ENCODE data around the gene FLVCR2.

Gene FLVCR2, protein sequence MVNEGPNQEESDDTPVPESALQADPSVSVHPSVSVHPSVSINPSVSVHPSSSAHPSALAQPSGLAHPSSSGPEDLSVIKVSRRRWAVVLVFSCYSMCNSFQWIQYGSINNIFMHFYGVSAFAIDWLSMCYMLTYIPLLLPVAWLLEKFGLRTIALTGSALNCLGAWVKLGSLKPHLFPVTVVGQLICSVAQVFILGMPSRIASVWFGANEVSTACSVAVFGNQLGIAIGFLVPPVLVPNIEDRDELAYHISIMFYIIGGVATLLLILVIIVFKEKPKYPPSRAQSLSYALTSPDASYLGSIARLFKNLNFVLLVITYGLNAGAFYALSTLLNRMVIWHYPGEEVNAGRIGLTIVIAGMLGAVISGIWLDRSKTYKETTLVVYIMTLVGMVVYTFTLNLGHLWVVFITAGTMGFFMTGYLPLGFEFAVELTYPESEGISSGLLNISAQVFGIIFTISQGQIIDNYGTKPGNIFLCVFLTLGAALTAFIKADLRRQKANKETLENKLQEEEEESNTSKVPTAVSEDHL

DNA sequence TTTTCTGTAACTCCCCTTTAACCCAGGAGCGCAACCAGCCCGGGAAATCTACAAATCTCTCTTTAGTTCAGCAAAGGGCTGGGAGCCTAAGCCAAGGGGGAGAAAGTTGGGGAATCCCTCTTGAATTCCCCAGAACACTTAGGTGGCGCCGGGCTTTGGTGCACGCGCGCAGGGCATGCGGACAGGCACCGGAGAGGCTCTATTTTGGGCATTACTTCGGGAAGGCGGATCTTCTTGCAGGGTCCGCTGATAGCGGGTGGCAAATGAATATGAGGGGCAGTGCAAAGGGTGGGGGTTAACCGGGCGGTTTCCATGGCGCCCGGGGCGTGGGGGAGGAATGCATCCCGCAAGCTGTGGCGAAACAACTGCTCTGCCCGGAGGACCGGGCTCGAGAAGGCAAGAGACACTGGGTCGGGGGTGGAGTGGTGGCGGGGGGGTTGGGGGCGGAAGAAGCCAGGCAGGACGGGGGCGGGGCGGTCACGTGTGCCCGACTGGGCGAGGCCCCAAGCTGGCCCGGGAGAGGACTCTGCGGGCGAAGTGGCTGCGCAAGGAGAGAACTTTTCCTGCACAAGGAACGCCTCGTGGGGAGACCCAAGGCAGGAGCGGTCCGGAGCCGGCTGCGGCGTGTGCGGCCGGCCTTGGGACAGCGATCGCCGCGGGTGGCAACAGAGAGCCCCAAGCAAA is at the start of gene FLVCR2:
Gene FLVCR2 (plus strand): TSS at position 519 of the 684 bp plus-strand sequence. CDS start 353 bp downstream, outside the sequence.
- DNase-seq, result peak; percentile 94 to 97 (median 97)

GRCh38 chr14:75531256-75531655 is 47.2 kb upstream of the FLVCR2 start:
- DNase-seq, result no peak

- no peak for DNase-seq
Observed at GRCh38 chr14:75531660-75532317, 46.6 kb upstream of the FLVCR2 start.

- DNase-seq, result peak in 1 of 3 donors; percentile 40
Observed at GRCh38 chr14:75533791-75534555, 44.4 kb upstream of the FLVCR2 start.

- no peak for DNase-seq
Observed at GRCh38 chr14:75535164-75535898, 43.1 kb upstream of the FLVCR2 start.

- no peak for DNase-seq
Observed at GRCh38 chr14:75537071-75537470, 41.3 kb upstream of the FLVCR2 start.

GRCh38 chr14:75539162-75539560 is 39.3 kb upstream of the FLVCR2 start:
- no peak for DNase-seq

DNA sequence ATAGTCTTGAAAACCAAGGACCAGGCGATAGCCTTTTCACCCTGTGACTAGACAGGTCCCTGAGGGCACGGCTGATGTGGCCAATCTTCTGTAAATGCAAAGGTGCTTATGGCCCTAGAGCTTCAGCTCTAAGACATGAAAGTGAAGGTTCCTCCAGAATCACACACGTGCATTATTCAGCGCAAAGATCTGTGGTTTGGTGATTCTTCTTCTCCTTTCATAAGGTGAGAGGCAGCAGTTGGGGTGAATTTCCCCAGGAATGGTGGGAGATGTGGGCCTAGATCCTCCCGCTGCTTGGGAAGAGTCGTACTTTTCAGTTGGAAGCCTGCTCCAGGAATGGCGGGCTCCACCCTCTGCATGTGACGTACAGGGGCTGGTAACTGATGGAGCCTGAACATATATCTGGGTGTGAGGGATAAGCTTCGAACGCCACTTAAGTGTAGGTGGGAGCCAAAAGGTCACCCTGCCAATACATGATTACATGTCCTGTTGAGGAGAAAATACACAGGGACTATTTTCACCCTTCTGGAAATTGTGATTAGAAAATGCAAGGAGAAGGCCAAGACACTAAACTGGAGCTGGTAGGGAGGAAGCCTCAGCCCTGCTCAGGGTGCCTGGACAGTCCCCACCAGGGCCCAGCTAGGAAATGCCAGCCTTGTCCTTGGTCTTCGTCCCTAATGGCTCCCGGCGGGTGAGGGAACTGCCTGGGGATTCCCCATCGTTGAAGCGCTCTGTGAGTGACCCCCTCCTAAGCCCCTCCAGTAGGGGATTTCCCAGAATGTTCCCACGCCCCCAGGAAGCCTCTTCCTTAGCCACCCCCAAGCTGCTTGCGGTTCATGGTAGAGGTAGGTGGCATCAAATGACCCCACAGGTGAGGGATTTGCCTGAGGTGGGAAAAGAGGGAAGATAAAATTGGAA is 38.6 kb upstream of the FLVCR2 start:
- DNase-seq, result peak; percentile 67 to 92 (median 90)

DNA sequence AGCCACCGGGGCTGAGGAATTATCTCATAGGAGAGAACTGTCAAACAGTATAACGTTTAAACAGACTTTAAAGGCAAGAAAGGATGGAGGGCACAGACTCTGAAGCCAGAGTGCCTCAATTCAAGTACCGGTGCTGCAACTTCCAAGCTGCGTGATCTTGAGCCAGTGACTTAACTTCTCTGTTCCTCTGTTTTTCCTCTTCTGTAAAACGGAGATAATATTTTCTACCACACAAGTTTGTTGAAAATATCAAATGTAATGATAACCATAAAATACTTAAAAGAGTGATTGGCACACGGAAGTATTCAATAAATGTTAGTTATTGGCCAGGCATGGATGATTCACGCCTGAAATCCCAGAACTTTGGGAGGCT is 38.0 kb upstream of the FLVCR2 start:
- no peak for DNase-seq

GRCh38 chr14:75542588-75543091 is 35.8 kb upstream of the FLVCR2 start:
- peak; percentile 96 to 99 (median 96) for DNase-seq

GRCh38 chr14:75543253-75543652 is 35.2 kb upstream of the FLVCR2 start:
- DNase-seq, result no peak

DNA sequence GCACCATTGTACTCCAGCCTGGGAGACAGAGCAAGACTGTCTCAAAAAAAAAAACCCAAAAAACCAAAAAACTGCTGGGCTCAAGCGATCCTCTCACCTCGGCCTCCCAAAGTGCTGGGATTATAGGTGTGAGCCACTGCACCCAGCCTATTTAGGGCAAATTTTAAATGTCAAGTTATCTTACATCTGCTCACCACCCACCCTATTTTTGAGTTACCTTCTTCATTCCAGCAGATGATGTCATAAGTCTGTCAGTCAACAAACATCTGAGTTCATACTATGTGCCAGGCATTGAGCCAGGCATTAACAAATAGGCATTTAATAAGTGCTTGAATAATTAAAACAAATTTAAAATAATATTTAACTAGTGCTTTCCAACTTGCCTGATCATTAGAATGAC is 34.6 kb upstream of the FLVCR2 start:
- DNase-seq, result peak in 1 of 3 donors; percentile 51

- no peak for DNase-seq
Observed at GRCh38 chr14:75545907-75546306, 32.5 kb upstream of the FLVCR2 start.

DNA sequence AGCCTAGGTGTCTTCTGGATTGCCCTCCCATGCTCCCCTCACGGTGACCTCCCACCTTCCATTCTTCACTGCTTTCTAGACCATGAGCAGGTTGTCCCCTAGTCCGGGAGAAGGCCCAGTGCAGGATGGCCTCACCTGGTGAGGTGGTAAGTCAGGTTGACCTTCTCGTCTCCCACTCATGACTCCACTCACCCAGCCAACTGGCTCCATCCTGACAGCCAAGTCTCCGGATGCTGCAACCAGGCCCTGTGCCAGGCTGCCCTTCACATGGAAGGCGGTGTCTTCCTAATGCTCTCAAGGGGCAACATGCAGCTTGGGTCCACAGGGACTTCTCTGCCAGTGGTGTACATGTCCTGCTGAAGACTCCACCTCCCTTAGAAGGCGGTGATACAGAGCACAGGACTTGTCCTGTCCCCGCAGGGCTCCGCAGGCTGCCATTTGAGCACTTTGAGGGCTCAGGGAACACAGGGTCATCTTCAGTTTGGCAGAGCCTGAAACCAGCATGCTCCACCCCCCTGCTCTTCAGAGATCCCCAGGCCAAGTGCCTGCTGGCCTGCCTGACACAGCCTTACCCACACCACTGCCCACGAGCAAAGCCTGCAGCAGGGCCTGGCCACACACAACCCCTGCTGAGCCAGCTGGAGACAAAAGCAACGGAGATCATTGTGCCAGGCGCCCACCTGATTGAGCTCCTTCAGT is 30.7 kb upstream of the FLVCR2 start:
- no peak for DNase-seq

DNA sequence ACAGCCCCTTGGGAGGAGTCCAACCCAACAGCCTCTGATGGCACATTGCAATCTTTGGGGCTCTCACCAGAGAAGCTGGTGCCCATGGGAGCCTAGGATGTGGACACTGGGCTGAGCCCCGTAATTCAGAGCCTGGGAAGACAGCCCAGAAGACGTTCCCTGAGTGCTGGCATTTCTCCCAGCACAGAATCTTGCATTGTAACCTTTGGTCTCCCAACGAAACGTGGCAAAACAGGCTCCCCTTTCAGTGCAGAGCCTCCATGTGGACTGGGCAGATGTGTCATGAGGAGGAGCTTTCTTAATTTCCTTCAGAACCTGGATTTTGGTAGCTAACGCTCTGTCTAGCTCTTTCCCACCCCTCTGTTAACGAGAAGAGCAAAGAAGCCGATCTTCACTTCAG is 29.9 kb upstream of the FLVCR2 start:
- DNase-seq, result no peak

DNA sequence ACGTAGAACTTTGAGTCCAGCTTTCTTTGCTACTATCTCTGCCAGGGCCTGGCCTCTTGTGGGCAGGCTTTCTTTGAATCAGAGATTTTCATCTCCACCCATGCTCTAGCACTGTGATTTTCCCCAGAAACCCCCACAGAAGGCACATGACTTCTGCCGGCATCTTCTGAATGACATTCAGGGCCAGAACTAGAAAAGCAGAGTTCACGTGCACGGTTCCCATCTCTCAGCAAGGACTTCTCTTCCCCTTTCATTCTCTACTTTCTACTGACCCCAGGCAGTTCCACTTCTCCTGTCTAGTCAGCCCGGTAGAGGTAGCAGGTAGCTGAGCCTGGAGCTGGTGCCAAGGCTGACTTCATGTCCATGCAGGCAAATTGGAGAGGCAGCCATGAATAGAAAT is 29.3 kb upstream of the FLVCR2 start:
- peak; percentile 87 to 94 (median 90) for DNase-seq

- no peak for DNase-seq
Observed at GRCh38 chr14:75551021-75551420, 27.4 kb upstream of the FLVCR2 start.

GRCh38 chr14:75553157-75553556 is 25.3 kb upstream of the FLVCR2 start:
- no peak for DNase-seq

- no peak for DNase-seq
Observed at GRCh38 chr14:75553761-75554364, 24.6 kb upstream of the FLVCR2 start.
